HG02852 (cell line): ENCODE data around the gene AFF1.

Experiments used
- ATAC-seq: cut with Tn5 transposase; IDR thresholded peaks from one replicate; pipeline ENCODE4 v1.9.1; 2021; ENCODE audit warnings: mild to moderate bottlenecking, moderate library complexity; ENCODE audit not compliant: unreplicated experiment

AFF1 gene

GRCh38 chr4:86934771-86935565, at the start of gene AFF1:
Gene AFF1 (plus strand): TSS chr4:86935011. CDS start chr4:86948534, 13,523 bp downstream.
- peak; percentile 44 for ATAC-seq

GRCh38 chr4:86890790-86891189, 44.0 kb upstream of the AFF1 start:
- ATAC-seq = no peak

GRCh38 chr4:86891762-86892635, 42.8 kb upstream of the AFF1 start, which contains the start of gene C4orf36:
Gene C4orf36 (minus strand): TSS chr4:86892422. CDS start chr4:86891520, 902 bp downstream.
- ATAC-seq = peak; percentile 60

GRCh38 chr4:86892636-86892960, 42.2 kb upstream of the AFF1 start:
- no peak for ATAC-seq

- no peak for ATAC-seq
Observed at GRCh38 chr4:86893136-86893535, 41.7 kb upstream of the AFF1 start.

GRCh38 chr4:86894455-86894854, 40.4 kb upstream of the AFF1 start:
- no peak for ATAC-seq

- peak; percentile 57 for ATAC-seq
Observed at GRCh38 chr4:86895692-86896488, 38.9 kb upstream of the AFF1 start.

GRCh38 chr4:86896596-86896995, 38.2 kb upstream of the AFF1 start:
- ATAC-seq = no peak

GRCh38 chr4:86898562-86898961, 36.2 kb upstream of the AFF1 start:
- ATAC-seq = no peak

- ATAC-seq = no peak
Observed at GRCh38 chr4:86901864-86902263, 32.9 kb upstream of the AFF1 start.

- no peak for ATAC-seq
Observed at GRCh38 chr4:86908251-86908657, 26.6 kb upstream of the AFF1 start.

- no peak for ATAC-seq
Observed at GRCh38 chr4:86909546-86910295, 25.1 kb upstream of the AFF1 start.

GRCh38 chr4:86910369-86910768, 24.4 kb upstream of the AFF1 start:
- no peak for ATAC-seq

- no peak for ATAC-seq
Observed at GRCh38 chr4:86910820-86911684, 23.8 kb upstream of the AFF1 start.

GRCh38 chr4:86916392-86916791, 18.4 kb upstream of the AFF1 start:
- no peak for ATAC-seq

- ATAC-seq = no peak
Observed at GRCh38 chr4:86917212-86918039, 17.4 kb upstream of the AFF1 start.

GRCh38 chr4:86918539-86919072, 16.2 kb upstream of the AFF1 start:
- ATAC-seq = no peak

GRCh38 chr4:86919561-86920223, 15.1 kb upstream of the AFF1 start:
- no peak for ATAC-seq
